HG02642 (cell line): ENCODE measurements around the gene MAML2.
A peak's percentile ranks its signal among the peaks of the same experiment; 100 is the strongest.
"Not testable (repeated sequence)": the region's sequence is repeated elsewhere in the genome, so short reads cannot be mapped to it uniquely, and the experiment has no call there.

ENCODE experiments used
- ATAC-seq: cut with Tn5 transposase; IDR thresholded peaks from one replicate; pipeline ENCODE4 v1.9.1; 2021; ENCODE audit warnings: mild to moderate bottlenecking; ENCODE audit not compliant: unreplicated experiment, poor library complexity

The MAML2 gene

DNA sequence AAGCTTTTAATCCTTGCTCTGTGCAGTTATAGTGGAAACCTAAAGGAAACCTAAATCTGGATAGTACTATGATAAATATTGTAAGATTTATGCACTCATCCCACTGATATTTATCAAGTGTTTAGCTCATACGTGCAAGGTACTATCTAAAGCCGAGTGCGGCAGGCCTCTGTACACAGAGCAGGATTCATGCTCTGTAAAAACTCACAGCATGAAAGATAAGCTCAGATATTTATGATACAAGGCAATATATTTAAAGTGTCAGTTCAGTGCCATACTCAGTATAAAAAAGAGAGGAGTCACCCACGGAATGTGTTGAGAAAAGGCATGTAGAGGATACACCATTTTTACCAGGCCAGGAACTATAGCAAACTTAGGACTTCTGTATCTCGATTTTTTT, 66.2 kb downstream of the MAML2 start:
- no peak for ATAC-seq

DNA sequence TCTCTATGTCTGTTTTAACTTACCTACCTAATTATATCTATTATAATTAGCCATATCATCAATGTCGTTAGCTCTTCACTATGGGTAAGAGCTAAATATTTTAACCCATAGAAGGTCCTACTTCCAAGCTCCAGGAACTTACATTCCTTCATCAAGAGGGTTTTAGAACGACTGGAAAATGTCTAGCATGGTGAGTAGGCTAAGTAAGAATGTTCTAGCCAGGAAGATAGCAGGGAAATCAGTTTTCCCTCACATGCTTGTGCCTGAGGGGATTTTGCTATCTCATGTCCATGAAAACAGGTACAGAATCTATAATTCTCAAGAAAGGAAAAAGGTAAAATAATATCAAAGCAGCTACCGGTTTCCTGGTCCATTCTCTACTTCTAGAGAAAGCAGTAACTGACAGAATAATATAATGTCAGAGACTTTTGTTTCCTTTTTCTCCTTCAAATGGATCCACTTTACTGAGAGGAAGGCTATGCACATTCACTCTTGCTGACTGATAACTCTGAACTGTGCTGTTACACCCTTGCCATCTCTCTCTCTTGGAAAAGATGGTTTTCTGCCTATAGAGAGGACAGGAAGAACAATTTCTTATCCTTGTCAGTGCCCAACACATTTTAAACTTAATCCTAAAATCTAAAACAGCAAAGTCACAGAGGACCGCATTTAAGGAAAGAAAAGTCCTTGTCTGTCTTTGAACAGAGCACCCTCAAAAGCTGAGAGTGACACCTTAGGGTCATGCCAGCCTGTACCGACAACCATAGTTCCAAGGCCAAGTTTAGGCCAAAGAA, 67.0 kb downstream of the MAML2 start:
- ATAC-seq = no peak

DNA sequence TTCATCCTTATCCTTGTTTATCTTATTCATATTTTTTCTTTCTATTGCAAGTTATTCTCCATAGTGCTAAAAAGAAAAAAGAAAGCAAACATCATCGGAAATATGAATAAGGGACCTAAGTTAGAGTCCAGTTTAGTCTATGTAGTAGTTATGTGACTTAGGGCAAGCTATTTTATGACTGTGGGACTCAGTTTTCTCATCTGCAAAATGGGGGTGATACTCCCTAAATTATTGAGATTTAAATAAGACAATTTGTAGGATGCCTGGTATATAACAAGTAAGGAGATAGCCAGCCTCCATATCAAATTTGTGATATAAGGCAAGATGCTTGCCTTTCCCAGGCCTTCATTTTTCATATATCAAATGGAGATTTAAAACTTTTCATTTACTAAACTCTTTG, 69.5 kb downstream of the MAML2 start:
- no peak for ATAC-seq

DNA sequence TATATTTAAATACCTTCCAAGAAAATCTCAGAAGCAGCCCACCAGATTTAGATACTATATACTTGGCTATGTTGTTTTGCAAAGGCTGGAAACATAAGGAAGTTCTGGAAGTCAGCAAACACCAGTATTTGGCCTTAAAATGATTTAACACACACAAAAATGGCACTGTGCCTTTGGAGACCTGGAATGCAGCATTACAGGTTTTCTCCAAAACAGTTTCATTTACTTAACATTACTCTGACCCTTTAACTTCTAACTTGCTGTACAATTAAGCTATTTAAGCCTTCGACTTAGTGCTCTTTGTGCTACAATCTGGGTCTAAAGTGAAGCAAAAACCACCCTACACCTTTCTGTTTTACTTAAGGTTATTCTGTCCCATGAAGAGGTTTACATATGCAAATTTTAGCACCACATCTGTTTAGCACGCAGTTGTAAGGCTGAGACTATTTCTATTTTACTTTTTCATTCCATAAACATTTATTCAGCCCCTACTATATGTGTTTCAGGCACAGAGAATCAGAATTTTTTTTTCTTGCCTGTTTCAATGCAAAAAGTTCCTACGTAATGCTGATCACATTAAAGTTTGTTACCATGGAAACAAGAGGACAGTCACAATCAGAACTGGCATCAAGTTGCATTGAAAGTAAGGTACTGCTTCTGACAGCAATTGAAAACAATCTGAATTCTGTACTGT, 70.3 kb downstream of the MAML2 start:
- peak; percentile 48 for ATAC-seq

DNA sequence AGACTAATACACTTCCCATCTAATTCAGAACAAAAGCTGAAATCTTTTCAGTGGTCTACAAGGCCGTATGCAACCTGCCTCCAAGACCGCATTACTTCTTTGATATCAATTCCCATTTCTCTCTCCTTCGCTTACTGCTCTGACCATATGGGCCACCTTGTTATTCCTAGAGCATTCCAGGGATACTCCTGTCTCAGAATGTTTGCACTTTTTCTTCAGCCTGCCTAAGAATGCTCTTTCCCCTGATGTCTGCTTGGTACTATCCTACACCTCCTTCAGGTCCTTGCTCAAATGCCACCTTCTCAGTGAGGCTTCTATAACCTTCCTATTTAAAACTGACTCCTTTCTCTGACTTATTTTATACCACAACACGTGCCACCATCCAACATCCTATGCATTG, 71.2 kb downstream of the MAML2 start:
- no peak for ATAC-seq

DNA sequence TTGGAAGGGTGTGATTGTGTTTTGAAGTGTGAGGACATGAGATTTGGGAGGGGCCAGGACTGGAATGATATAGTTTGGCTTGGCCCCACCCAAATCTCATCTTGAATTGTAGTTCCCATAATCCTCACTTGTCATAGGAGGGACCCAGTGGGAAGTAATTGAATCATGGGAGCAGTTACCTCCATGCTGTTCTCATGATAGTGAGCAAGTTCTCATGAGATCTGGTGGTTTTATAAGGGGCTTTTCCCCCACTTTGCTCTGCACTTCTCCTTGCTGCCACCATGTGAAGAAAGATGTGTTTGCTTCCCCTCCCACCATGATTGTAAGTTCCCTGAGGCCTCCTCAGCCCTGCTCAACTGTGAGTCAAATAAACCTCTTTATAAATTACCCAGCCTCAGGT, 71.6 kb downstream of the MAML2 start:
- ATAC-seq = not testable (repeated sequence)

DNA sequence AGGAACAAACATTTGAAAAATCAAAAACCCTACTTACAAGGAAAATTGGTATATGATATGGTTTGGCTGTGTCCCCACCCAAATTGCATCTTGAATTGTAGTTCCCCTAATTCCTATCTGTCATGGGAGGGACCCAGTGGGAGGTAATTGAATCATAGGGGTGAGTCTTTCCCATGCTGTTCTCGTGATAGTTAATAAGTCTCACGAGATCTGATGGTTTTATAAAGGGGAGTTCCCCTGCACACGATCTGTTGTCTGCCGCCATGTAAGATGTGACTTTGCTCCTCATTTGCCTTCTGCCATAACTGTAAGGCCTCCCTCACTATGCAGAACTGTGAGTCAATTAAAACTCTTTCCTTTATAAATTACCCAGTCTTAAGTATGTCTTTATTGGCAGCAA, 74.5 kb downstream of the MAML2 start:
- not testable (repeated sequence) for ATAC-seq

DNA sequence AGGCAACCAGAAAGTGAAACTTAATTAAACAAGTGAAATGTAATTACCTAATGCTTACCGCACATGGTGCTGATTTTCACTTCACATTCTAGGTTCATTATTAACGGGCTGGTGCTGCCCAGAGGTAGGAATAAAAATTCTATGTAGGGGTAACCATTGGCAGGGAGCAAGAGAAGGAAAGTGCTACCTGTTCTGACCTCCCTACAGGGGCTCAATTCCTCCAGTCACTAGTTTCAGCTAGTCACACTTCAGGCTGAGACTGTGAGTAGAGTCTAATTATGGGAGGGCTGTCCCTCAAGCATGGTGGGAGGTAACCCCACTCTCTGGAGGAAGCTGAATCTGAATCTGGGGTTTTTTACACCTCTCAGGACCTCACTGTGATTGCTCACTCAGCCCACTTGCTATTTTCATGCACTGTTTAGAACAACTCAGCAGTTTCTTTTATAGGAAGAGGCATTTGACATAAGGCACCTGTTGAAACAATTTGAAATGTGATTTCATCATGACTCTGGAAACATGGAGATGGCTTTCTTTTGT, 75.4 kb downstream of the MAML2 start:
- ATAC-seq = peak; percentile 97

DNA sequence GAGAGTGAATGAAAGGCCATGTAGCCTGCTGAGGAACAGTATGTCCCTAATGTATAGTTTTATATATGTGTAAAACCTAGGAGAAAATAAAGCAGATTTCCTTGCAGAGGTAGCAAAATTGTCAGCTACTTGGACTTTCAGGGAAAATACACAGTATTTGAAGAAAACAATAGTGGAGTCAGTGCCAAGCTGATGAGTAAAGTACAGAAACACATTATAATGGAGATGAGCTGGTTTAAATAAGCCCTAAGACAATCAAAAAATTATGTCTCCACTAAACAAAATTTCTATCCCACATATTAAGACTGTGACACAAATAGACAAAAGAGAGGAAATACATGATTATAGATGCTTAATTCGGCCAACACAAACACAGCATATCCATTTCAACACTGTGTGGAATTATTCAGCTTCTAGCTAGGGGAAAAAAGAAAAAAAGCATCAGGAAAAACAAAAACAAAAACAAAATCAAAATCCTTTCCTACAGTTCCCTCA, 75.9 kb downstream of the MAML2 start:
- ATAC-seq = no peak

DNA sequence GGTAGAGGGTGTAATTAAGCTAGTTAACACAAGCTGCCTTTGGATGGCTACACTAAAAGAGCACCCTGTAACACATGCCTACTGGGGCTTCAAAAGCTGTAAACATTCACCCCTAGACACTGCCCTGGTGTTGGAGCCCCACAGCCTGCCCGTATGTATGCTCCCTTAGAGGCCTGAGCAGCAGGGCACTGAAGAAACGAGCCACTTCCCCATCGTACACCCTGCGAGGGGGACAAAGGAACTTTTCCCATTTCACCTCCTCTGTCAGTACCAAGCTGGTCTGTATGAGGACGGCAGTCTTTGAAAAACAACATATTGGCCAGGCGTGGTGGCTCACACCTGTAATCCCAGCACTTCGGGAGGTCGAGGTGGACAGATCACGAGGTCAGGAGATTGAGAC, 77.0 kb downstream of the MAML2 start:
- no peak for ATAC-seq

DNA sequence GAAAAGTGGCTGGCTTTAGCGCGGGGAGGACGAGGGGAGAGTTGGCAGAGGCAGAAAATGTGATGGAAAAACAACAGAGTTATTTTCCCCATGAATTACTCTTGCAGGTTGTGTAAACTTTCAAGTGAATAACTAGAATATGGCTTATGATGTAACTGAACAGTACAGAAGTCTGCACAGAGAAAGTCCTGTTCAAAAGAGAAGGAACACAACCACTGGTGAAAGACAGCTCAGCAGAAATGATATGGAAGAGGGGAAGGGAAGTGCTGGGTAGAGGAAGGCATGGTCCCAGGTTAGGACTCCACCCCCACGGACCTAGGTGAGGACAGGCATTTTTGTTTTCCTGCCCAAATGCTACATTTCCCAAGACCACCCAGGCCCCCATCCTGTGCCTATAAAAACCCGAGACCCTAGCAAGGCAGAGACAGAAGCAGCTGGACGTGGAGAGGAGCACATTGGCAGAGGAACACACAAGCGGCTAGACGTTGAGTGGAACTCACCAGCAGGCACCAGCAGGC, 77.7 kb downstream of the MAML2 start:
- ATAC-seq = no peak

DNA sequence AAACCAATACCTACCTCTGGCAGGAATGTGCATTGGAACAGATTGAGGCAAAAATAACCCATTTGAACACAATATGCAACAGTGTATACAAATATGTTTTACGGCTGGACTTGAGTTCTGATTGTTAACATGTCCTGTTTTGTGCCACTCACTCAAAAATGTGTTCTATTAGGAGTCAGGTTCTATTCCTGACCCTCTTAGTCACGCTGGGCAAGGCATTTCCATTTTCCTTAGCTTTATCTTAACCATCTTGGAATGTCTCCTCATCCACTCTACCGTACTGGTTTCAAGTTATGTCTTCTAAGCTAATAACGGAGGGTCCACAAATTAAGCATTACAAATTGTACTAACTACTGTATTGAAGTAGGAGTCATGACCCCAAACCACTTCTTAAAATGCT, 78.6 kb downstream of the MAML2 start:
- ATAC-seq = no peak

DNA sequence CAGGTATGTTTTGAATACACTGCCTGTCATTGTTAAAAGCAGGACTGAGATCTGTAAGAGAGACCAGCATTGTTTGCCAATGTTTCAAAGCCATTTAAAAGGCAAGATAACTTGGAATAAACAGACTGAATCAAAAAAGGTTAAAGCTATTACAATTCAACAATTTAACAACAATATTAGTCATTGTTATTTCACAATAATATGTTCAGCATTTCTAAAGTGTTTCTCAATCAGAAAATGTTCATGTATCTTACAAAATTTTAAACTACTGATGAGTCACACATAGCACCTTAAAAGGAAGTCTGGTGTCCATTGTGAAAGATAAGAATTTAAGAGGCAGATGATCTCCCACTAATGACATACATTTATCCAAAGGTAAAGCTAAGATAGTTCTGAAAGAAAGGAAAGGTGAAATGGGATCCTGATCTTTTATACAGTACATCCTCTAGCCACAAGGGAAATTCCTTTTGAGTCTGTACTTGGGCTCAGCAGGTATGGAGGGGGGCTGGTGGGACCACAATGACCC, 79.7 kb downstream of the MAML2 start:
- ATAC-seq = no peak

DNA sequence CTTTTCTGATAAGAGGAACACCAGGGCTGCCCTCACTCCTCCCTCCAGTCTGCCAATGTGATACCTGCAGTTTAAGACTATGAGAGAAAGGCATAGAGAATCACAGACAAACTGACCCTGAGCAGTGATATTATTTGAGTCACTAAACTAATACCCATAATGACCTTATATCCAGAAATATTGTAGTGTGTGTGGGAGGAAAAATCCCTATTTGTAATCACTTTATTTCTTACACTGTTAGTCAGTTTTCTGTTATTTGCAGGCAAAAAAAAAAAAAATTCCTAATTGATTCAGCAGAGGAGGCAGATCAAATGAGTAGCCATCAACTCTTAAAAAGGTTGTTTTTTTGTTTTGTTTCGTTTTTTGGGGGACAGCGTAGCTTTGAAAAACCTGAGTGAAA, 82.5 kb downstream of the MAML2 start:
- no peak for ATAC-seq

DNA sequence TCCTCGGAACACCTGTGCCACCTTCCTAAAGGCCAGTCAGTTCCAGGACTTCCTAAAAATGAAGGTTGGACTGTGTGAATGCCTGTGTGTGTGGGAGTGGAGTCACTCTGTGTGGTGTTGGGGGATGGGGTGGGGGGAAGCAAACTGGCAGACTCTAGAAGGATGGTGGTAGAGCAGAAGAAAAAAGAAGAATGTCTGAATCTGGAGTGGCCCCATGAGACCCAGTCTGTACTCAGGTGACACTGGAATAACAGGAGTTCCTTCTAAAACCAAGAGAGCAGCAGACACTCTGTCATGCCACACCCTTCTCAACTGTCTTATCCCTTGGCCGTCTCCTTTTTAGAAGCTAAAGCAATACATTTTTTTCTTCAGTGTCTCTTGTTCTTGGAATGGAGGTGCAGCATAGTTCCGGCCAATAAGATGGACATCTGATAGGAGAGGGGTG, 82.9 kb downstream of the MAML2 start:
- no peak for ATAC-seq

DNA sequence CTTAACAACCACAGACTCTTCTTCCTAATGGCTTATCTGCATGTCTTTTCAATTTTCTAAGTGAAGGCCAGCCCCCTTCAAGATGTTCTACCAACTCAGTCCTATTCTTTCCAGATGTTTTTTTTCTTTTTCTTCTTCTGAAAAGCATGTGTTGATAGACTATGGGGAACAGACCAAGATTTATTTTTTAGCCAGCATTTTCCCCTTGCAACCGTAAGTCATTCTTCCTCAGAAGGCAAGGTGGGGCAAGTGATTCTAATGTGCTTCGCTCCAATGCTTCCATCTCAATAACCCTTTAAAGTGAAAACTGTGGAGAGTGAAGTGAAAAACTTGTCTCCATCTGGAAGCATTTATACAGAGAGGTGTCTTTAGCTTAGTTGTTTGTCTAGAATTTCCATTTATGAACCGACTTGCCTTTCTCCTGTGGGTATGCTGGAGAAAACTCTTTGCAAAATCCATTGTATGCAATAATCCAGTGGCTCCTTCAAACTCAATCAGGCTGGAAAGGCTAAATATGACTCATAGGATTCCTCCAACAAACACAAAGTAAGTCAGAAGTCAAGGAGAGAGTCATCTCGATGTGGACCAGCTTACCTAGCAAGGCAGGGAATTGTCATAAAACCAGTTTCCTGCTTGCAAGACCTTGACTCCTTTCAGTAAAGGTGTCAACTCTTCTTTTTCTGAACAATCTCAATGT, 83.7 kb downstream of the MAML2 start:
- ATAC-seq = no peak

DNA sequence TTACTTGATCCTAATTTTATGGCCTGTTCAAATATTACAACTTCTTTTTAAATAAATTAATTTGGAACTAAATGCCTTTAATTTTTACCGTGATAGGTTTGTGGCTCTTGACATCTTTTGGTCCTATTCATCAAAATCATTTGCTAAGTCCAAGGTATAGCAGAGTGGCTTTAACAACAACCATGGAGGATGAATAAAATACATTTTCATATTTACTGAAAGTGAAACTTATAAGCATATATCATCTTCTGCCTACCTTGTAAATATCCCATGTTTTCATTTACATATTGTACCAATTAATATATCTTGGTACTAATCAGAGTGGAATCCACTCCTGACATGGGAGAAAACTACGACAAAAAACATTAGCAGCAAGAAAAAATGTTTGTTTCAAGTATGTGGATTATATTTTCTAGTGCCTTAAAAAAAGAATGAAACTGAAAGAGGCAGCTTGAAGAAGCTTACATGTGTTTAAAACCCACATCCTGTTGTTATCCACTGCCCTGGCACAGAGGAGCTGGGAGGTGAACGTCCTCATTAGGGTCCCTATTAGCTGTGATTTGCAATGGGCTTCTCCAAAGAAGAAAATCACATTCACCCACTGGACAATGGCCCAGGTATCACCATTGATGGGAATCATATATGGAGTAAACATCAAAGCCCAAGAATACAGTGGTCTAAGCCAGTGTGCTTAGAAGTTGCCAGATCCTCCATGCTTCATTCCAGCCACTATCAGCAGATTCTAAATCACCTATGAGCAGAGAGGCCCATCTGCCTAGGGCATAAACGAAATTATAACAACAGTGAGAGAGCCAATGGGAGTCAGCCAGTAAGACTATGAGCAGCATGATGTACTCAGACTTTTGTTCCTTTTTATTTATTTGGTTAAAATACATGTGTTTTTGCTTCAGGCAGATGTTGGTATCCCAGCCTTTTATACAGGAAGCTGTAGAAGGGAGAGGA, 84.7 kb downstream of the MAML2 start:
- peak; percentile 85 for ATAC-seq

DNA sequence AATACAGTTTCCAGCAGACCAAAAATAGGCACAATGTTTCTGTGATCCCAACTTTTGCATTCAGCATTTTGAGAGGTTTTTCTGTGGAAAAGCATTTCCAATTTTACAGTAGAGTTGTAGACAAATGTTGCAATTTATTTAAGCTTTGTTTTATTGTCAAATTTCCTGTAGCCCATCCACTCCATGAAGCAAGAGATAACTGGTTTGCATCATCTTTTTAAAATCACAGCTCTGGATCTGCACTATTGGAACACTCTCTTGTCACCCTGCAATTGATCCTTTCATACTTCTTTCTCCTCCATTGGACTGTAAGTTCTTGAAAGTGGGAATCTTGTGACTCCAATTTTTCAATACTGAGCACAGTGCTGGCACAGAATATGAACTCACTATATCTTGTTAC, 86.0 kb downstream of the MAML2 start:
- no peak for ATAC-seq
